Activated naive CD8-positive, alpha-beta T cell (primary cell): ENCODE measurements around the gene RBP2.

Experiments used
- H3K27ac Mint-ChIP-seq: one replicate; pipeline ENCODE4 v1.8.0; 2021; ENCODE audit warnings: mixed read lengths
- H3K27me3 Mint-ChIP-seq: one replicate; pipeline ENCODE4 v1.8.0; 2021; ENCODE audit warnings: mixed read lengths
- H3K36me3 Mint-ChIP-seq: one replicate; pipeline ENCODE4 v1.8.0; 2021; ENCODE audit warnings: mixed read lengths
- H3K4me1 Mint-ChIP-seq: one replicate; pipeline ENCODE4 v1.8.0; 2021; ENCODE audit warnings: low read depth, mixed read lengths
- H3K4me3 Mint-ChIP-seq: one replicate; pipeline ENCODE4 v1.8.0; 2021; ENCODE audit warnings: mild to moderate bottlenecking, mixed read lengths
- H3K9me3 Mint-ChIP-seq: one replicate; pipeline ENCODE4 v1.8.0; 2021; ENCODE audit warnings: low read depth, mixed read lengths

The RBP2 gene

GRCh38 chr3:139465636-139466035, 10.7 kb downstream of the RBP2 start:
- Mint-ChIP-seq H3K4me1 (no peaks in the 10 kb centered on the region), H3K27me3 (no peaks in the 10 kb centered on the region), H3K9me3 (no peaks in the 10 kb centered on the region), H3K36me3 (no peaks in the 10 kb centered on the region), H3K27ac (no peak overlapping the region), H3K4me3 (no peak overlapping the region)

DNA sequence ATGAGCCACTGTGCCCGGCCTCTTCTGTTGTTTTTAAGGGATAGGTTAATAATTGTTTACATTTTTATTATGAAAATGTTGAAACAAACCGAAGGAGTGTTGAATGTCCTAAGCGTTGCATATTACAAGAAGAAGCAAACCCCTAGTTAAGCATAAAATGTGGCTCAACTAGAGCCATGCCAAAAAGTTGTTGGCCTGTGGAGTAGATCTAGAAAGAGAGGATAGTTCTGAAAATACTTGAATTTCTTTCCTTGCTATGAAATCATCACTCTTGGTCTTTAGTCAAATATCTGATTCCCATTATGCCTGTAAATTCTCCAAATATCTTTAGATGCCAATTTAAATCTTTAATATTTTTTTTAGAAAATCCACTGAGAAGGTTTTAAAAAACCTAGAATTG, 12.8 kb downstream of the RBP2 start:
- Mint-ChIP-seq H3K27me3 (no peaks in the 10 kb centered on the region), H3K4me1 (no peaks in the 10 kb centered on the region), H3K27ac (no peak overlapping the region), H3K4me3 (no peak overlapping the region), H3K9me3 (no peaks in the 10 kb centered on the region), H3K36me3 (no peaks in the 10 kb centered on the region)

DNA sequence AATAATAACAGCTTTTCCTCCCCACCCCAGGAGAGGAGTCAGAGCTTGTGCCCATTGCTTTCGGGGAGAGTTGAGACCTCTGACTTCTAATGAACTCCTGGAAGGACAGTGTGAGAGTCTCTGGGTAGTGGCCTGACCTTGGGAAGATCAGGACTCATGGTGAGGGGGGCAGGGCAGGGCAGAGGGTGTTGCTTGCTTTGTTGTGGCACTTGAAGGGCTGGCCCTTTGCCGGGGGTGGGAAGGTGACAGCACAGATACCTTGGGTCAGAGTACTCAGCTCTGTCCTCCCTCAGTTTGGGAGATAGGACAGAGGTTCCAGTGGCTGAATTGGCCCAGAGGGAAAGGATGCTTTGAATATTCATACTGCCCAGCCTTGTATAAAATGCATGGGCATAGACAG, 15.8 kb downstream of the RBP2 start:
- Mint-ChIP-seq H3K36me3 (no peaks in the 10 kb centered on the region), H3K27me3 (no peaks in the 10 kb centered on the region), H3K9me3 (no peaks in the 10 kb centered on the region), H3K27ac (no peak overlapping the region), H3K4me1 (no peaks in the 10 kb centered on the region), H3K4me3 (no peak overlapping the region)

GRCh38 chr3:139460076-139460475, 16.2 kb downstream of the RBP2 start:
- Mint-ChIP-seq H3K36me3 (no peaks in the 10 kb centered on the region), H3K4me1 (no peaks in the 10 kb centered on the region), H3K9me3 (no peaks in the 10 kb centered on the region), H3K4me3 (no peak overlapping the region), H3K27ac (no peak overlapping the region), H3K27me3 (no peaks in the 10 kb centered on the region)

- H3K9me3 Mint-ChIP-seq, result no peaks in the 10 kb centered on the region
- no peak overlapping the region for H3K4me3 Mint-ChIP-seq
Observed at GRCh38 chr3:139458348-139458747, 18.0 kb downstream of the RBP2 start.

GRCh38 chr3:139457066-139457465, 19.2 kb downstream of the RBP2 start:
- no peak overlapping the region for H3K4me3 Mint-ChIP-seq
- no peaks in the 10 kb centered on the region for H3K27me3 Mint-ChIP-seq
- H3K4me1 Mint-ChIP-seq, result no peaks in the 10 kb centered on the region
- H3K27ac Mint-ChIP-seq, result no peak overlapping the region
- H3K36me3 Mint-ChIP-seq, result no peaks in the 10 kb centered on the region
- H3K9me3 Mint-ChIP-seq, result no peaks in the 10 kb centered on the region

More at GRCh38 chr3:139458348-139458747, 18.0 kb downstream of the RBP2 start:
- no peaks in the 10 kb centered on the region for H3K27me3 Mint-ChIP-seq
- no peak overlapping the region for H3K27ac Mint-ChIP-seq
- no peaks in the 10 kb centered on the region for H3K4me1 Mint-ChIP-seq
- no peaks in the 10 kb centered on the region for H3K36me3 Mint-ChIP-seq

DNA sequence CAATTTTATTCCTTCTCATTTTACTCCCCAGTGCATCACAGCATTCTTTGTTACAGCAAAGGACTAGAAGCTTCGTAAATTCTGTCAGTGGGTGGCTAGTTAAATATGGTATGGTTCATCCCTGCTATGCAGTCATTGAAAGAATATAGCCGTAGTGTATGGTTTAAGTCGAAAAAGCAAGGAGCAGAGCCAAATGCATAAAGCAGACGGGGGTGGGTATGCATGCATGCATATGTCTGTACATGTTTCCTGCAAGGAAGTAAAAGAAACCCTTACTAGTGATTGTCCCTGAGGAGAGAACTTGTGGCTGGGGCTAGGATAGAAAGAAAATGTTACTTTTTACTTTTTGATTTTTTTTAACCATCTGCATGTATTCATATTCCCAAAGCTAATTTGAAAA, 19.9 kb downstream of the RBP2 start:
- H3K4me1 Mint-ChIP-seq, result no peaks in the 10 kb centered on the region
- H3K4me3 Mint-ChIP-seq, result no peak overlapping the region
- no peaks in the 10 kb centered on the region for H3K9me3 Mint-ChIP-seq
- H3K36me3 Mint-ChIP-seq, result no peaks in the 10 kb centered on the region
- no peaks in the 10 kb centered on the region for H3K27me3 Mint-ChIP-seq
- no peak overlapping the region for H3K27ac Mint-ChIP-seq

DNA sequence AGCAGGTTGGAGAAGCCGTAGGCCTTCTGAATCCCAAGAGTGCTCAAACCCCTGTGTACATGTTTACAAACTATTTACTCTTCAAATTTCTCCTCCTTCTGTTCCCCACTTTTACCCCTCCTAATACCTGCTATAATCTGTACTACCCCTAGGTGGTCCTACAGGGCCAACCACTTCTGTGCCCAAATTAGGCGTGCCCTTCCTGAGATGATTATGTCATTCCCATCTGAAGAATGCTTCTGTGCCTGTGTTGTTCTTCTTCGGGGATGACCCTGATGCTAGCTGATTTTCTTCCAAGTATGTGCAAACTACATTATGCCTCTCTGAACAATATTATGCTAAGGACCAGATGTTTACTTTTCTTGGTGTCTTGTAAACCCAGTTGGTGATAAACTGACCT, 20.5 kb downstream of the RBP2 start:
- Mint-ChIP-seq H3K4me3 (no peak overlapping the region), H3K27me3 (no peaks in the 10 kb centered on the region), H3K27ac (no peak overlapping the region), H3K36me3 (no peaks in the 10 kb centered on the region), H3K9me3 (no peaks in the 10 kb centered on the region), H3K4me1 (no peaks in the 10 kb centered on the region)

DNA sequence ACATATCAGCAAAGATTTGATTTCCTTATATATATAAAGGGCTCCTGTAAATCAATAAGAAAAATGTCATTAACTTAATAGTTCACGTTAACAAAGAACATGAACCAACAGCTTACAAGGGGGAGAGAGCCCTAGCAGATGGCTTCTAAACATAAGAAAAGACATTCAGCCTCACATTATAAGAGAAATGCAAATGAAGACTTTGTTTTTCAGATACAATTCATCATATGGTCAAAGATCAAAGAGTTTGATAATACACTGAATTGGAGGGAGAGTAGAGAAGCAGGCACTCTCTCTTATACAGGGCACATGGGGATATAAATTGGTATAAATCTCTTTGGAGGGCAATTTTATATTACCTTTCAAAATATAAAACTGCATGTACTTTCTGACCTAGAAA, 21.1 kb downstream of the RBP2 start:
- Mint-ChIP-seq H3K4me3 (no peak overlapping the region), H3K36me3 (no peaks in the 10 kb centered on the region)

DNA sequence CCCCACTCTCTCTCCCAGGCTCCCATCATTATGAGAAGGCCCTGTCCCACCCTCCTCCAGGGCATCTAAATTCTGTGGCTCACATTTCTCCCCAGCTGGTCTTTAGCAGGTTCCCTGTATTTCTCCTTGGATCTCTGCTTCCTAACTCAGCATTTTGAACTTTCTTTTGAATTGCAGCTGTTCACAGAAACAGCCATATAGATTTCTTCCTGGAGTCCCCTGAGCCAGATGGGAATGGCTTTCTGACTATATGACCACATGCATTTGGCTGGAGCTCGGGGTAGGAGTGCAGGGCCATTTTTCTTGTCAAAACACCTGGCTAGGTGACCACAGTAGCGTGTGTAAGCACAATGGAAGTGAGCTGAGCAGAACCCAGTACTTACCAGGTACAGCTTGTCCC, 22.0 kb downstream of the RBP2 start:
- H3K4me3 Mint-ChIP-seq, result no peak overlapping the region
- H3K4me1 Mint-ChIP-seq, result no peaks in the 10 kb centered on the region
- no peak overlapping the region for H3K27ac Mint-ChIP-seq
- no peaks in the 10 kb centered on the region for H3K27me3 Mint-ChIP-seq
- H3K9me3 Mint-ChIP-seq, result no peaks in the 10 kb centered on the region
- peaks cover 2% of the 10 kb centered on the region for H3K36me3 Mint-ChIP-seq

More for the DNA sequence above, 21.1 kb downstream of the RBP2 start:
- Mint-ChIP-seq H3K27ac (no peak overlapping the region), H3K27me3 (no peaks in the 10 kb centered on the region), H3K4me1 (no peaks in the 10 kb centered on the region), H3K9me3 (no peaks in the 10 kb centered on the region)

DNA sequence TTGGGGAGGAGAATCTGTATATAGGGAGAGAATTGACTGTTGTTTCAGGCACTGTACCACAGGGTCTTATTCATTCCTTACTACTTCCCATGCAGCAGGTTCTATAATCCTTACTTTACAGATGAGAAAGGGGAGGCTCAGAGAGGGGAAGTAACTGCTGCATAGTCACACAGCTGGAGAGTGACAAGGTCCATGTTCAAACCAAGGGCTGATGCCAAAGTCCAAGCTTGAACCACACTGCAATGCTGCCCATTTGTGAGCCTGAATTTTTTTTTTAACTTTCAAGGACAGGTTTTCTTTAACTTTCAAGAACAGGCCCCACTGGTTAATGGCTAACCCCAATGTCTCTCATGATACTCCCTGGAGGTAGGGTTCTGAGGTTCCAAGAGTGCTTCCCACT, 26.2 kb downstream of the RBP2 start:
- H3K4me1 Mint-ChIP-seq, result no peaks in the 10 kb centered on the region
- H3K9me3 Mint-ChIP-seq, result no peaks in the 10 kb centered on the region
- no peak overlapping the region for H3K4me3 Mint-ChIP-seq
- H3K36me3 Mint-ChIP-seq, result peaks cover 6% of the 10 kb centered on the region
- H3K27ac Mint-ChIP-seq, result no peak overlapping the region
- H3K27me3 Mint-ChIP-seq, result no peaks in the 10 kb centered on the region

DNA sequence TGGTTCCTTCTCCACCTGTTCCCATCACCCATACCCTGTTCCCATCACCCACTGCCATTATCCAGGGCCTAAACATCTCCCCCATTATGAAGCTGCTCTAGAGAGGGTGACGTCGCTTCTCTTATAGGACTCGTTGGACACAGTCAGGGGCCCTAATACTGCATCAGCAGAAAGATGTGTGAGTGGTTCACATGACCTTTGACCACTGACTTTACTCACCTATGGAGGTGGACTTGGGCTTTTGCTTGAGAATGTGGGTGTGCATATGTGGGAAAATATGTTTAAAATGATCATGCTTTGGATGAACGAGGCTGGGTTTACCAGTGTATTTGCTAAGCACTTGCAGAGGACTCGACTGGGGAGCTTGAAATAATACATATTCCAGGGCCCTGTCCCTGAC, 26.8 kb downstream of the RBP2 start:
- H3K4me3 Mint-ChIP-seq, result no peak overlapping the region

DNA sequence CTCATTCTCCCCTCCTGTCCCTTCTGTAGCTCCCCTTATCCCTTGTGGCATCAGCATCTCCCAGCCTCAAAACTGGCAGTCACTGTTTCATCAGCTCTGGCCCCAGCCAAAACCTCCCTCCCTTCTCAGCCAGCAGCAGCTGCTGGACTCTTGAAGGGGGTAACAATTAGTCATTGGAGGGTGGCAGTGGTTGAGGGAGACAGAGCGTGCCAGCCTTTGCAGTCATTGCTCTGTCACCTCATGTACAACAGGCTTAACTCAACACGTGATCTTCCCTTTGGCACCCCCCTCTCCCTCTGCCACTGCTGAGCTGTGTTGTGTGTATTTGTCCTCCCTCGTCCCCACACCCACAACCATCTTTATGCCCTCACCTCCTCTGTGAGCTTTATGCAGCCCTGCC, 28.2 kb downstream of the RBP2 start:
- no peak overlapping the region for H3K4me3 Mint-ChIP-seq
- peaks cover 8% of the 10 kb centered on the region for H3K36me3 Mint-ChIP-seq
- no peaks in the 10 kb centered on the region for H3K9me3 Mint-ChIP-seq
- no peaks in the 10 kb centered on the region for H3K4me1 Mint-ChIP-seq
- no peaks in the 10 kb centered on the region for H3K27me3 Mint-ChIP-seq
- H3K27ac Mint-ChIP-seq, result no peak overlapping the region

More for the DNA sequence above, 26.8 kb downstream of the RBP2 start:
- H3K9me3 Mint-ChIP-seq, result no peaks in the 10 kb centered on the region
- no peak overlapping the region for H3K27ac Mint-ChIP-seq
- peaks cover 6% of the 10 kb centered on the region for H3K36me3 Mint-ChIP-seq
- no peaks in the 10 kb centered on the region for H3K27me3 Mint-ChIP-seq
- no peaks in the 10 kb centered on the region for H3K4me1 Mint-ChIP-seq

GRCh38 chr3:139447486-139447885, 28.8 kb downstream of the RBP2 start:
- H3K4me1 Mint-ChIP-seq, result no peaks in the 10 kb centered on the region
- no peaks in the 10 kb centered on the region for H3K27me3 Mint-ChIP-seq
- H3K4me3 Mint-ChIP-seq, result no peak overlapping the region
- no peak overlapping the region for H3K27ac Mint-ChIP-seq
- H3K9me3 Mint-ChIP-seq, result no peaks in the 10 kb centered on the region
- H3K36me3 Mint-ChIP-seq, result peaks cover 8% of the 10 kb centered on the region

DNA sequence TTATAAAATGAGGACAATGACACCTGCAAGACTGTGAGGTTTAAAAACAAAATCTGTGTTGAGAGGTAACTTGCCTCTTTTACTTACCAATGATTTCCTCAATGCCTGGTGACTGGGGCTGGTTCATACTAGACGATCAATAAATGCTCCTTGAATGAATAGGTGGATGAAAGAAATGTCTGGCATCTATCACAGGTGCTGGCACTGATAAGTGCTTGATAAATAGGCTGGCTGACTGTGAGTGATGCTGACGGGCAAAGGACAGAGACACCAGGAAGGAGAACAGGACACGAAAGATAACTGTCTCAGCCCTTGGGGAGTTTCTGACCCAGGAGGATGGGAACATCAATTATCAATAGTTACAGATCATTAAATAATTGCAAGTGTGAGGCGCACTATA, 31.9 kb downstream of the RBP2 start:
- H3K4me3 Mint-ChIP-seq, result no peak overlapping the region
- no peaks in the 10 kb centered on the region for H3K9me3 Mint-ChIP-seq
- peaks cover 6% of the 10 kb centered on the region for H3K36me3 Mint-ChIP-seq
- no peaks in the 10 kb centered on the region for H3K27me3 Mint-ChIP-seq
- H3K27ac Mint-ChIP-seq, result no peak overlapping the region
- no peaks in the 10 kb centered on the region for H3K4me1 Mint-ChIP-seq

DNA sequence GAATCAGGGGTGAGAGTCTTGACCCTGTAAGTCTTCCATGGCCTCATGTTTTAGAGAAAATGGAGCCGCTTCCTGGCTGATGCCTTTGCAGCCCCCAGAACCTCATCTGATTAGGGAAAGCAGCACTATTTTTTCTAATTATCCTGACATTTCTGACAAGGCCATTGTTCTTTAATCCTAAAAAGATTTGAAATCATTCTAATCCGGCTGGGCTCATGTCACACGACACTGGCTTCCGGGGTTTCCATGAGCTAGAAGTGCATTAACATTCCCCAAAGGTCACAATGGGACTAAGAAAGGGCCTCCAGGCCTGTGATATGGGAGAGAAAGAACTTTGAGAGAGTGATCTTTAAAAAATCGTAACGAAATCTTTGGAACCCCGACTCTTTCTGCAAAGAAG, 33.1 kb downstream of the RBP2 start:
- Mint-ChIP-seq H3K9me3 (no peaks in the 10 kb centered on the region), H3K4me1 (no peaks in the 10 kb centered on the region), H3K27me3 (no peaks in the 10 kb centered on the region), H3K4me3 (no peak overlapping the region), H3K27ac (no peak overlapping the region), H3K36me3 (peaks cover 9% of the 10 kb centered on the region)

DNA sequence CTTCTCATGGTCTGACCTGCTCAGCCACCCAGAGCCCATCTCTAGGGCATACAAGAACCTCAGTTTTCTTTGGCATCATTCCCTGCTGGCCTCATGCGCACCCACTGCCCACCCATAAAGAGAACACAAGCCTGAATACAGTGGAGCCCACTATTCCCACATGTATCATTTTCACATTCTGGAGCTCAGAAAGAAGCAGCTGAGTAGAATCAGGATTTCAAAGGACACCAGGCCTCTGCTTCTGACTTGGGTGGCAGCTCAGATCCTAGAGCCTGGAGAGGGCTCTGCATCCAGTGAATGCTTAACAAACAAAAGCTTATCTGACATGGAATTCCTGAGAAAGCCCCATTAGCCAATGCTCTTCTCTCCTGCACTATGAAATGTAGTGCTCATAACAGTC, 34.7 kb downstream of the RBP2 start:
- Mint-ChIP-seq H3K4me3 (no peak overlapping the region), H3K27me3 (no peaks in the 10 kb centered on the region), H3K36me3 (peaks cover 13% of the 10 kb centered on the region), H3K27ac (no peak overlapping the region), H3K4me1 (no peaks in the 10 kb centered on the region), H3K9me3 (no peaks in the 10 kb centered on the region)
